CD4-positive, alpha-beta T cell treated with Interferon gamma for 1 hour (primary cell): ENCODE measurements around the gene BOC.

Experiments
- DNase-seq: peaks from one replicate; pipeline ENCODE4 v3.0.0-alpha.2; 2020

Gene BOC

GRCh38 chr3:113271189-113271588 lies 59.8 kb downstream of the BOC start:
- DNase-seq = no peak

GRCh38 chr3:113271594-113272384 lies 60.4 kb downstream of the BOC start:
- no peak for DNase-seq

- no peak for DNase-seq
These were observed 61.0 kb downstream of the BOC start for GRCh38 chr3:113272385-113272779.

- no peak for DNase-seq
These were observed 61.7 kb downstream of the BOC start for GRCh38 chr3:113273011-113273410.

GRCh38 chr3:113273604-113274378 lies 62.4 kb downstream of the BOC start:
- no peak for DNase-seq

GRCh38 chr3:113274425-113275257 lies 63.3 kb downstream of the BOC start:
- no peak for DNase-seq

- DNase-seq = no peak
These were observed 63.9 kb downstream of the BOC start for GRCh38 chr3:113275258-113275556.

GRCh38 chr3:113275583-113275928 lies 64.2 kb downstream of the BOC start:
- DNase-seq = no peak

GRCh38 chr3:113275929-113276750 lies 64.8 kb downstream of the BOC start:
- peak; percentile 38 for DNase-seq

- no peak for DNase-seq
These were observed 65.4 kb downstream of the BOC start for GRCh38 chr3:113276751-113277080.

- DNase-seq = no peak
These were observed 66.1 kb downstream of the BOC start for GRCh38 chr3:113277414-113277813.

GRCh38 chr3:113277941-113278598 lies 66.7 kb downstream of the BOC start:
- no peak for DNase-seq

GRCh38 chr3:113278599-113278955 lies 67.2 kb downstream of the BOC start:
- no peak for DNase-seq

- DNase-seq = no peak
These were observed 68.3 kb downstream of the BOC start for GRCh38 chr3:113279686-113280085.

GRCh38 chr3:113283306-113283705 lies 71.9 kb downstream of the BOC start:
- no peak for DNase-seq

GRCh38 chr3:113284453-113285050 lies 73.2 kb downstream of the BOC start:
- DNase-seq = no peak

GRCh38 chr3:113285226-113285625 lies 73.9 kb downstream of the BOC start:
- DNase-seq = no peak

GRCh38 chr3:113285741-113286140 lies 74.4 kb downstream of the BOC start:
- DNase-seq = no peak

GRCh38 chr3:113286524-113286923 lies 75.2 kb downstream of the BOC start:
- DNase-seq = no peak

GRCh38 chr3:113287111-113287802 lies 75.9 kb downstream of the BOC start:
- no peak for DNase-seq
